ENCODE data around the gene KRT15. TPM values are rescaled to one million over a fixed set of nuclear protein-coding genes. Genes with fewer than 3 reads are reported as not detected.

The KRT15 gene
- total and polyA plus RNA-seq, 2 of the 4 experiments (the other 2 are of a cell fraction): 2.9 to 5.3 TPM

GRCh38 chr17:41547378-41547841, 28.7 kb upstream of the KRT15 start:
- H3K4ac ChIP-seq (ENCODE audit: low read depth, low read length): peak overlapping the region; percentile 99
- WGBS, 2 experiments (ENCODE audit: extremely low coverage in 2 of 2, insufficient read length in 1 of 2): 100% methylated on average over 1 of the region's 9 CpGs; no CpG with 5 or more reads in 1 of the 2 experiments
- no peaks in the 10 kb centered on the region for H4K20me1 ChIP-seq (ENCODE audit: insufficient read depth, low read length)
- peaks cover 4% of the 10 kb centered on the region for H3K9me3 ChIP-seq (ENCODE audit: control insufficient read depth, insufficient read depth, low read length)
- no peak for TF ChIP-seq RFX5 (IDR thresholded peaks at IDR 0.05; ENCODE audit: low read depth, low read length)
- no peak for TF ChIP-seq NFE2L2 (IDR thresholded peaks at IDR 0.05; ENCODE audit: low read depth, low read length)
- no peak for TF ChIP-seq FOS (IDR thresholded peaks at IDR 0.05; ENCODE audit: low read depth, low read length)
- TF ChIP-seq RAD21 (IDR thresholded peaks at IDR 0.05; ENCODE audit: low read length): no peak
- TF ChIP-seq SMC3 (IDR thresholded peaks at IDR 0.05; ENCODE audit: low read depth, low read length): no peak
- no peak for TF ChIP-seq RCOR1 (IDR thresholded peaks at IDR 0.05; ENCODE audit: insufficient replicate concordance, low read length)
- TF ChIP-seq MAZ (IDR thresholded peaks at IDR 0.05; ENCODE audit: borderline replicate concordance, low read depth, low read length): no peak
- no peak for TF ChIP-seq USF2 (IDR thresholded peaks at IDR 0.05; ENCODE audit: low read depth, low read length)
- no peak for TF ChIP-seq POLR2A (IDR thresholded peaks at IDR 0.05; ENCODE audit: low read depth, low read length)
- TF ChIP-seq BHLHE40 (IDR thresholded peaks at IDR 0.05; ENCODE audit: low read depth, low read length): no peak
- TF ChIP-seq, protein P1, sequence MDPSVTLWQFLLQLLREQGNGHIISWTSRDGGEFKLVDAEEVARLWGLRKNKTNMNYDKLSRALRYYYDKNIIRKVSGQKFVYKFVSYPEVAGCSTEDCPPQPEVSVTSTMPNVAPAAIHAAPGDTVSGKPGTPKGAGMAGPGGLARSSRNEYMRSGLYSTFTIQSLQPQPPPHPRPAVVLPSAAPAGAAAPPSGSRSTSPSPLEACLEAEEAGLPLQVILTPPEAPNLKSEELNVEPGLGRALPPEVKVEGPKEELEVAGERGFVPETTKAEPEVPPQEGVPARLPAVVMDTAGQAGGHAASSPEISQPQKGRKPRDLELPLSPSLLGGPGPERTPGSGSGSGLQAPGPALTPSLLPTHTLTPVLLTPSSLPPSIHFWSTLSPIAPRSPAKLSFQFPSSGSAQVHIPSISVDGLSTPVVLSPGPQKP (IDR thresholded peaks at IDR 0.05; ENCODE audit: borderline replicate concordance, low read depth, low read length): no peak
- TF ChIP-seq CEBPB (IDR thresholded peaks at IDR 0.05; ENCODE audit: low read depth, low read length): no peak
- no peak for TF ChIP-seq MAFK (IDR thresholded peaks at IDR 0.05; ENCODE audit: low read depth, low read length)
- TF ChIP-seq MXI1 (IDR thresholded peaks at IDR 0.05; ENCODE audit: borderline replicate concordance, low read depth, low read length): no peak
- TF ChIP-seq, protein P2, sequence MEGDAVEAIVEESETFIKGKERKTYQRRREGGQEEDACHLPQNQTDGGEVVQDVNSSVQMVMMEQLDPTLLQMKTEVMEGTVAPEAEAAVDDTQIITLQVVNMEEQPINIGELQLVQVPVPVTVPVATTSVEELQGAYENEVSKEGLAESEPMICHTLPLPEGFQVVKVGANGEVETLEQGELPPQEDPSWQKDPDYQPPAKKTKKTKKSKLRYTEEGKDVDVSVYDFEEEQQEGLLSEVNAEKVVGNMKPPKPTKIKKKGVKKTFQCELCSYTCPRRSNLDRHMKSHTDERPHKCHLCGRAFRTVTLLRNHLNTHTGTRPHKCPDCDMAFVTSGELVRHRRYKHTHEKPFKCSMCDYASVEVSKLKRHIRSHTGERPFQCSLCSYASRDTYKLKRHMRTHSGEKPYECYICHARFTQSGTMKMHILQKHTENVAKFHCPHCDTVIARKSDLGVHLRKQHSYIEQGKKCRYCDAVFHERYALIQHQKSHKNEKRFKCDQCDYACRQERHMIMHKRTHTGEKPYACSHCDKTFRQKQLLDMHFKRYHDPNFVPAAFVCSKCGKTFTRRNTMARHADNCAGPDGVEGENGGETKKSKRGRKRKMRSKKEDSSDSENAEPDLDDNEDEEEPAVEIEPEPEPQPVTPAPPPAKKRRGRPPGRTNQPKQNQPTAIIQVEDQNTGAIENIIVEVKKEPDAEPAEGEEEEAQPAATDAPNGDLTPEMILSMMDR (conservative IDR thresholded peaks at IDR 0.05; ENCODE audit: low read depth, low read length): no peak
- TF ChIP-seq CHD1 (IDR thresholded peaks at IDR 0.05; ENCODE audit: low read depth, low read length): no peak
- H2AK9ac ChIP-seq (replicated peaks; ENCODE audit: low read depth, low read length, poor library complexity): peak overlapping the region; percentile 100
- intact Hi-C loops (cut with micrococcal nuclease): loop anchor here (5.0 kb wide), 1 partner anchor 900 kb away; the partner anchor contains the start of gene SMARCE1
- dilution Hi-C loops (cut with HindIII; ENCODE audit: low sequenced_read_pairs, unreplicated experiment): no loop called here
- peak overlapping the region; percentile 97 for H2BK20ac ChIP-seq (ENCODE audit: low read depth, low read length)
- peaks cover 21% of the 10 kb centered on the region for H3K4me1 ChIP-seq (ENCODE audit: control insufficient read depth, insufficient read depth, low read length)
- H3K56ac ChIP-seq (ENCODE audit: extremely low read depth, insufficient read depth, low read length): peak overlapping the region; percentile 43; the same call in 1 of the 2 replicates
- H3K27ac ChIP-seq (ENCODE audit: insufficient read depth, low read length): peak overlapping the region; percentile 66
- H2BK15ac ChIP-seq (ENCODE audit: low read depth, low read length): peak overlapping the region; percentile 95; the same call in 2 of the 3 replicates
- BruUV-seq (replicated peaks): no TSS peak
- peak overlapping the region; percentile 99 for H4K91ac ChIP-seq (ENCODE audit: insufficient read depth, low read depth, low read length)
- H4K5ac ChIP-seq (ENCODE audit: low read depth, low read length): peak overlapping the region; percentile 87
- H2AFZ ChIP-seq (replicated peaks; ENCODE audit: low read length, poor library complexity): peak overlapping the region; percentile 88
- H3K14ac ChIP-seq (replicated peaks; ENCODE audit: low read depth, low read length): peak overlapping the region; percentile 93
- H2BK120ac ChIP-seq (ENCODE audit: low read depth, low read length): peak overlapping the region; percentile 97
- in situ Hi-C loops (cut with MboI; ENCODE audit: low sequenced_read_pairs): loop anchor here (5.0 kb wide), 1 partner anchor 640 kb away; no protein-coding TSS in a partner anchor
- DNase-seq (no peak), ATAC-seq (ENCODE audit: low read depth) (no peak)
- H2BK5ac ChIP-seq (ENCODE audit: low read depth, low read length, poor library complexity, severe bottlenecking): peak overlapping the region; percentile 97
- H3K23ac ChIP-seq (ENCODE audit: low read depth, low read length): peak overlapping the region; percentile 44; the same call in 1 of the 2 replicates
- peak overlapping the region; percentile 62; the same call in 1 of the 2 replicates for H3K18ac ChIP-seq (ENCODE audit: low read depth, low read length)
- ChIA-PET CTCF (interaction anchor here (0.9 to 3.9 kb wide), 5 partner anchors 9 to 691 kb away, joined by 3 to 49 read pairs (median 9); no protein-coding TSS in a partner anchor), POLR2A (ENCODE audit: unreplicated experiment) (no interaction called here)
- H3K36me3 ChIP-seq (ENCODE audit: control insufficient read depth, insufficient read depth, low read length): no peaks in the 10 kb centered on the region
- peak overlapping the region; percentile 94 to 95 for H4K8ac ChIP-seq (ENCODE audit: low read depth in 2 of 2, low read length in 2 of 2)
- peaks cover 12% of the 10 kb centered on the region for H3K9me1 ChIP-seq (ENCODE audit: insufficient read depth, low read length)
- peak overlapping the region; percentile 1; the same call in 1 of the 2 replicates for H3K9ac ChIP-seq (ENCODE audit: low read depth, low read length)
- no peaks in the 10 kb centered on the region for H3K27me3 ChIP-seq (ENCODE audit: control insufficient read depth, insufficient read depth, low read length)
- no peak overlapping the region for H3K4me2 ChIP-seq (ENCODE audit: low read depth, low read length)
- no peaks in the 10 kb centered on the region for H3K79me1 ChIP-seq (ENCODE audit: low read depth in 1 of 2, low read length in 2 of 2)
- peak overlapping the region; percentile 100 for H2AK5ac ChIP-seq (ENCODE audit: low read depth, low read length)
- H3K4me3 ChIP-seq (ENCODE audit: insufficient read depth, low read depth, low read length): no peak overlapping the region
